Psoas muscle (tissue), 8 donors: Measurements from ENCODE around the gene SMURF1. TPM values are rescaled to one million over a fixed set of nuclear protein-coding genes. Genes with fewer than 3 reads are reported as not detected.
A peak's percentile ranks its signal among the peaks of the same experiment; 100 is the strongest.

Experiments used
- ATAC-seq, 4 donors: fragments of 200-7000 bp; cut with Tn5 transposase; one replicate each; pipeline ENCODE4 v1.9.1; 2020; ENCODE audit warnings: moderate library complexity in 3 of 4, mild to moderate bottlenecking in 2 of 4
- DNase-seq, 2 donors: peaks; one replicate each; pipeline ENCODE4 v3.0.0-alpha.2; 2020
- H3K27ac ChIP-seq: fragments of 200-600 bp; one replicate; pipeline ENCODE4 v1.8.0; 2022
- H3K27me3 ChIP-seq, 3 donors: fragments of 200-600 bp in 1 of 3; one replicate each; pipeline versions ENCODE4 v1.6.1 to v1.8.0; 2013 to 2022; ENCODE audit warnings: low read length in 2 of 3, mild to moderate bottlenecking in 2 of 3, moderate library complexity in 1 of 3; ENCODE audit not compliant: insufficient read depth in 3 of 3
- H3K36me3 ChIP-seq, 2 donors: fragments of 200-600 bp in 1 of 2; one replicate each; pipeline versions ENCODE4 v1.6.1 to v1.8.0; 2013 to 2022; ENCODE audit warnings: low read depth in 1 of 2, mild to moderate bottlenecking in 1 of 2, moderate library complexity in 1 of 2; ENCODE audit not compliant: insufficient read depth in 1 of 2
- H3K4me1 ChIP-seq: fragments of 200-600 bp; one replicate; pipeline ENCODE4 v1.8.0; 2022
- H3K4me3 ChIP-seq: fragments of 200-600 bp; one replicate; pipeline ENCODE4 v1.8.0; 2022; ENCODE audit warnings: mild to moderate bottlenecking
- H3K9me3 ChIP-seq: fragments of 200-600 bp; one replicate; pipeline ENCODE4 v1.8.0; 2022
- CTCF ChIP-seq: fragments of 200-600 bp; IDR thresholded peaks from one replicate; pipeline ENCODE4 v1.8.0; 2022; ENCODE audit warnings: antibody characterized with exemption
- WGBS, 3 donors: extraction: QIAGEN DNeasy Blood & Tissue Kit; methylation state at CpG; one replicate each; pipeline versions ENCODE4 v1.1.6 to v1.1.7; 2013; 5-methylcytosine and 5-hydroxymethylcytosine counted together
- intact Hi-C, 2 donors: fragments of 100-400 bp; cut with DNase I; formaldehyde crosslinking; loops; one replicate each; pipeline versions ENCODE4 v1.11.0 to v1.14.2; 2022
- polyA plus RNA-seq, 3 donors: library from polyadenylated mRNA; stranded (reverse); fragments of 200-250 nt; gene quantifications; one replicate each; pipeline ENCODE4 v1.2.3, GENCODE V29; 2013
- total RNA-seq, 4 donors: library from RNA; stranded (reverse); fragmentation: NEBNext Ultra II Directional in 2 of 4; extraction: Animal tissue kit (Norgen Biotek cat#: 25700) in 2 of 4; gene quantifications; one replicate each; pipeline versions ENCODE4 v1.2.1 to v1.2.4, GENCODE V29; 2021 to 2023
- donor health status: healthy with polysubstance abuse.
- donor health status: DM: no; HTN: no; CAD: no; lungs with moderate emphysema.
- donor health status: Bipolar disorder and iron deficiency.
- donor health status: healthy.
- donor health status: DM: yes; HTN: yes; CAD: no.
- donor health status: DM: no; HTN: no; CAD: no.
- donor health status: DM: no; HTN: no; CAD: no.
- donor health status: DM: yes; HTN: yes; CAD: no.

The SMURF1 gene
- total and polyA plus RNA-seq, 7 donors = 5.8 to 16.9 (median 10.2) TPM

- DNase-seq = no peak
- Histone ChIP-seq H3K27ac (no peak overlapping the region), H3K4me3 (no peak overlapping the region), H3K27me3 (no peaks in the 10 kb centered on the region), H3K36me3 (no peaks in the 10 kb centered on the region), H3K9me3 (peaks cover 8% of the 10 kb centered on the region), H3K4me1 (peaks cover 13% of the 10 kb centered on the region)
- TF ChIP-seq CTCF = no peak
- no peak for ATAC-seq
- 89 to 91% (median 89%) methylated on average over 3 of the region's 3 CpGs for WGBS, 3 donors
- intact Hi-C loops = no loop called here
Measured at GRCh38 chr7:99098286-99098823, 45.6 kb downstream of the SMURF1 start.

- Histone ChIP-seq H3K27ac (no peak overlapping the region), H3K4me3 (no peak overlapping the region), H3K36me3 (no peaks in the 10 kb centered on the region), H3K9me3 (peaks cover 8% of the 10 kb centered on the region), H3K27me3 (no peaks in the 10 kb centered on the region), H3K4me1 (peaks cover 12% of the 10 kb centered on the region)
- no peak for TF ChIP-seq CTCF
- intact Hi-C loops = no loop called here
- 89 to 98% (median 96%) methylated on average over 2 of the region's 2 CpGs for WGBS, 3 donors
- ATAC-seq = no peak
- no peak for DNase-seq
Measured at GRCh38 chr7:99097730-99098129, 46.2 kb downstream of the SMURF1 start.

GRCh38 chr7:99096124-99096887 is 47.6 kb downstream of the SMURF1 start:
- Histone ChIP-seq H3K9me3 (peaks cover 8% of the 10 kb centered on the region), H3K27ac (peak overlapping the region; percentile 46), H3K36me3 (no peaks in the 10 kb centered on the region), H3K27me3 (no peaks in the 10 kb centered on the region), H3K4me3 (no peak overlapping the region), H3K4me1 (peaks cover 12% of the 10 kb centered on the region)
- ATAC-seq = peak in 3 of 4 donors; percentile 63 to 82 (median 64)
- DNase-seq = no peak
- 43 to 69% (median 56%) methylated on average over 6 of the region's 6 CpGs for WGBS, 3 donors
- TF ChIP-seq CTCF = no peak
- intact Hi-C loops = no loop called here

GRCh38 chr7:99095698-99096097 is 48.2 kb downstream of the SMURF1 start:
- H3K27me3 ChIP-seq = no peaks in the 10 kb centered on the region
- H3K36me3 ChIP-seq = no peaks in the 10 kb centered on the region
- no peak overlapping the region for H3K4me3 ChIP-seq
- DNase-seq (no peak), ATAC-seq (peak in 3 of 4 donors; percentile 11 to 36 (median 16))
- H3K4me1 ChIP-seq = peaks cover 12% of the 10 kb centered on the region
- intact Hi-C loops = no loop called here
- H3K27ac ChIP-seq = peak overlapping the region; percentile 46
- peaks cover 8% of the 10 kb centered on the region for H3K9me3 ChIP-seq
- TF ChIP-seq CTCF = no peak
- WGBS, 3 donors = 29 to 50% (median 33%) methylated on average over 3 of the region's 3 CpGs
